Hepatocyte (in vitro differentiated cells): Measurements from ENCODE around the gene TH.

Source experiments
- CTCF ChIP-seq: fragments of 200-600 bp; sonication (generic); IDR thresholded peaks from 2 replicates; pipeline ENCODE4 v1.5.1; 2016; ENCODE audit warnings: antibody characterized with exemption, mild to moderate bottlenecking; ENCODE audit not compliant: poor library complexity
- EZH2 ChIP-seq: fragments of 200-600 bp; sonication (generic); IDR thresholded peaks from 2 replicates; pipeline ENCODE4 v1.6.1; 2016; ENCODE audit warnings: antibody characterized with exemption, mild to moderate bottlenecking, borderline replicate concordance
- EZH2phosphoT487 ChIP-seq: fragments of 200-600 bp; sonication (generic); IDR thresholded peaks from one replicate; pipeline ENCODE4 v1.6.1; 2018; ENCODE audit warnings: antibody characterized with exemption, mild to moderate bottlenecking, low read depth, moderate library complexity; ENCODE audit not compliant: unreplicated experiment, severe bottlenecking

- TF ChIP-seq CTCF: no peak
- TF ChIP-seq EZH2phosphoT487: no peak
- TF ChIP-seq EZH2: no peak
These were observed 42.9 kb downstream of the TH start for GRCh38 chr11:2128511-2129307.
